GM12878 (cell line): ENCODE results near the gene FBXO8.

Source experiments
- CEBPZ ChIP-seq: fragments of 150-350 bp; IDR thresholded peaks from 2 replicates; pipeline ENCODE4 v1.6.1; 2016; ENCODE audit warnings: low read depth, low read length
- CTCF ChIP-seq, 3 experiments: IDR thresholded peaks in 2 of 3; conservative IDR thresholded peaks in 1 of 3; 2 replicates each; pipeline ENCODE4 v1.5.1; 2011; ENCODE audit warnings: low read depth in 3 of 3, low read length in 3 of 3, mild to moderate bottlenecking in 3 of 3, control low read depth in 2 of 3, moderate library complexity in 2 of 3, inconsistent platforms in 1 of 3, mixed read lengths in 1 of 3; ENCODE audit not compliant: control insufficient read depth in 2 of 3, insufficient read depth in 1 of 3; ENCODE audit errors: extremely low read depth in 1 of 3
- EP300 ChIP-seq, 2 experiments: fragments of 150-350 bp in 1 of 2; IDR thresholded peaks; 2 replicates each; pipeline ENCODE4 v1.6.1; 2011 to 2012; ENCODE audit warnings: low read depth in 2 of 2, low read length in 2 of 2, borderline replicate concordance in 1 of 2, improper control_type of control experiment in 1 of 2, inconsistent platforms in 1 of 2; ENCODE audit not compliant: control insufficient read depth in 1 of 2
- HDAC6 ChIP-seq: fragments of 200-600 bp; sonication (generic); IDR thresholded peaks from one replicate; pipeline ENCODE4 v1.8.0; 2017; ENCODE audit warnings: antibody characterized with exemption; ENCODE audit not compliant: unreplicated experiment
- KDM1A ChIP-seq: fragments of 200-600 bp; sonication (generic); IDR thresholded peaks from 2 replicates; pipeline ENCODE4 v1.6.1; 2016; ENCODE audit warnings: borderline replicate concordance
- MEF2A ChIP-seq: IDR thresholded peaks from 2 replicates; pipeline ENCODE4 v1.6.1; 2011; ENCODE audit warnings: low read depth, mild to moderate bottlenecking, low read length, moderate library complexity; ENCODE audit not compliant: insufficient read depth
- NFYB ChIP-seq: IDR thresholded peaks from 2 replicates; pipeline ENCODE4 v1.6.1; 2011; ENCODE audit warnings: low read depth, mild to moderate bottlenecking, low read length, improper control_type of control experiment, moderate library complexity; ENCODE audit not compliant: insufficient read depth
- POLR2A ChIP-seq: IDR thresholded peaks from 2 replicates; pipeline ENCODE4 v1.6.1; 2011; ENCODE audit warnings: low read depth, mild to moderate bottlenecking, low read length
- REST ChIP-seq: IDR thresholded peaks from 2 replicates; pipeline ENCODE4 v1.6.1; 2012; ENCODE audit warnings: mild to moderate bottlenecking, low read depth, low read length
- USF2 ChIP-seq: IDR thresholded peaks from 2 replicates; pipeline ENCODE4 v1.6.1; 2011; ENCODE audit warnings: low read depth, low read length, improper control_type of control experiment, borderline replicate concordance
- YY1 ChIP-seq: IDR thresholded peaks from 2 replicates; pipeline ENCODE4 v1.6.1; 2011; ENCODE audit warnings: low read depth, mild to moderate bottlenecking, low read length

- TF ChIP-seq MEF2A (no peak), POLR2A (no peak), CTCF (IDR thresholded peaks at IDR 0.05 in 2 of 3, conservative IDR thresholded peaks at IDR 0.05 in 1 of 3; ENCODE audit: control insufficient read depth in 2 of 3, extremely low read depth in 1 of 3, insufficient read depth in 1 of 3, low read depth in 3 of 3, low read length in 3 of 3) (no peak; a peak in 1 of 6 replicates), REST (no peak), YY1 (no peak), EP300 (IDR thresholded peaks at IDR 0.05; ENCODE audit: borderline replicate concordance in 1 of 2, control insufficient read depth in 1 of 2, low read depth in 2 of 2, low read length in 2 of 2) (no peak), USF2 (no peak), NFYB (no peak), HDAC6 (no peak), KDM1A (no peak), CEBPZ (no peak)
These were observed 73.1 kb downstream of the FBXO8 start for GRCh38 chr4:174210354-174210753.
